CD14-positive monocyte (primary cell): ENCODE results near the gene ADAMTSL1. TPM values are rescaled to one million over a fixed set of nuclear protein-coding genes. Genes with fewer than 3 reads are reported as not detected.

Experiments used
- DNase-seq, 3 donors: peaks; one replicate each; pipeline ENCODE4 v3.0.0-alpha.2; 2011 to 2022
- H2AFZ ChIP-seq: 2 replicates; pipeline ENCODE4 v1.6.0; 2012; ENCODE audit warnings: mild to moderate bottlenecking, low read depth, low read length, inconsistent platforms; ENCODE audit not compliant: insufficient read depth, poor library complexity, severe bottlenecking
- H3K27ac ChIP-seq, 2 donors: 1 replicate in 1 of 2; 2 replicates in 1 of 2; pipeline ENCODE4 v1.5.1; 2012 to 2013; ENCODE audit warnings: low read length in 2 of 2, control low read depth in 1 of 2, inconsistent platforms in 1 of 2, low read depth in 1 of 2, mild to moderate bottlenecking in 1 of 2
- H3K27me3 ChIP-seq, 2 donors: one replicate each; pipeline versions ENCODE4 v1.6.0 to v1.6.1; 2011 to 2013; ENCODE audit warnings: low read length in 2 of 2; ENCODE audit not compliant: control insufficient read depth in 2 of 2, insufficient read depth in 2 of 2
- H3K36me3 ChIP-seq, 2 donors: replicated peaks in 1 of 2; 1 replicate in 1 of 2; 2 replicates in 1 of 2; pipeline versions ENCODE4 v1.5.1 to v1.6.1; 2012 to 2013; ENCODE audit warnings: low read length in 2 of 2, control low read depth in 1 of 2, inconsistent platforms in 1 of 2, mild to moderate bottlenecking in 1 of 2; ENCODE audit not compliant: insufficient read depth in 2 of 2, control insufficient read depth in 1 of 2
- H3K4me1 ChIP-seq, 2 donors: 1 replicate in 1 of 2; 2 replicates in 1 of 2; pipeline versions ENCODE4 v1.5.1 to v1.6.1; 2012 to 2013; ENCODE audit warnings: low read length in 2 of 2, control low read depth in 1 of 2, inconsistent platforms in 1 of 2, mild to moderate bottlenecking in 1 of 2, moderate library complexity in 1 of 2; ENCODE audit not compliant: insufficient read depth in 2 of 2, control insufficient read depth in 1 of 2
- H3K4me2 ChIP-seq: replicated peaks from 2 replicates; pipeline ENCODE3; 2012; ENCODE audit warnings: low read length, moderate library complexity, mild to moderate bottlenecking; ENCODE audit not compliant: poor library complexity, severe bottlenecking; ENCODE audit errors: extremely low read depth
- H3K4me3 ChIP-seq, 3 experiments: fragments of 200-600 bp in 1 of 3; sonication (generic) in 1 of 3; replicated peaks in 1 of 3; 1 replicate in 2 of 3; 2 replicates in 1 of 3; pipeline ENCODE4 v1.5.1; 2011 to 2013; ENCODE audit warnings: low read length in 3 of 3, mild to moderate bottlenecking in 3 of 3, control low read depth in 2 of 3, low read depth in 2 of 3, inconsistent platforms in 1 of 3, moderate library complexity in 1 of 3
- H3K79me2 ChIP-seq: 2 replicates; pipeline ENCODE4 v1.6.0; 2012; ENCODE audit warnings: mild to moderate bottlenecking, control low read depth, inconsistent platforms, low read length, moderate library complexity; ENCODE audit not compliant: insufficient read depth
- H3K9ac ChIP-seq: 2 replicates; pipeline ENCODE4 v1.6.0; 2017; ENCODE audit warnings: low read length, mild to moderate bottlenecking; ENCODE audit not compliant: insufficient read depth, poor library complexity, severe bottlenecking
- H3K9me3 ChIP-seq, 2 donors: replicated peaks in 1 of 2; 1 replicate in 1 of 2; 2 replicates in 1 of 2; pipeline versions ENCODE4 v1.5.1 to v1.6.1; 2012 to 2013; ENCODE audit warnings: low read length in 2 of 2, control low read depth in 1 of 2; ENCODE audit not compliant: control insufficient read depth in 1 of 2, insufficient read depth in 1 of 2
- H4K20me1 ChIP-seq: 2 replicates; pipeline ENCODE4 v1.6.0; 2012; ENCODE audit warnings: mild to moderate bottlenecking, low read length, control low read depth, moderate library complexity; ENCODE audit not compliant: insufficient read depth
- H3K27ac Mint-ChIP-seq, 7 donors: one replicate each; pipeline ENCODE4 v1.8.0; 2020; ENCODE audit warnings: mild to moderate bottlenecking in 7 of 7, mixed read lengths in 7 of 7, moderate library complexity in 6 of 7, inconsistent platforms in 2 of 7
- H3K27me3 Mint-ChIP-seq, 3 donors: one replicate each; pipeline ENCODE4 v1.8.0; 2021 to 2022; ENCODE audit warnings: low read depth in 3 of 3, mild to moderate bottlenecking in 3 of 3, mixed read lengths in 3 of 3, moderate library complexity in 3 of 3, inconsistent platforms in 1 of 3
- H3K36me3 Mint-ChIP-seq, 2 donors: one replicate each; pipeline ENCODE4 v1.8.0; 2020; ENCODE audit warnings: mixed read lengths in 2 of 2, inconsistent platforms in 1 of 2, mild to moderate bottlenecking in 1 of 2
- H3K4me1 Mint-ChIP-seq: one replicate; pipeline ENCODE4 v1.8.0; 2020; ENCODE audit warnings: mild to moderate bottlenecking, mixed read lengths
- H3K4me3 Mint-ChIP-seq, 2 donors: one replicate each; pipeline ENCODE4 v1.8.0; 2020; ENCODE audit warnings: mild to moderate bottlenecking in 2 of 2, mixed read lengths in 2 of 2, moderate library complexity in 1 of 2
- H3K9me3 Mint-ChIP-seq, 7 donors: one replicate each; pipeline ENCODE4 v1.8.0; 2020 to 2022; ENCODE audit warnings: mixed read lengths in 7 of 7, mild to moderate bottlenecking in 6 of 7, moderate library complexity in 6 of 7, inconsistent platforms in 2 of 7
- WGBS: methylation state at CpG from one replicate; pipeline ENCODE4 v1.1.5; 2013; ENCODE audit warnings: missing lambda C conversion rate; ENCODE audit not compliant: insufficient coverage; 5-methylcytosine and 5-hydroxymethylcytosine counted together
- intact Hi-C, 2 donors: fragments of 100-400 bp; cut with micrococcal nuclease; formaldehyde crosslinking; loops; one replicate each; pipeline versions ENCODE4 v1.15.0 to v1.15.1; 2023
- polyA plus RNA-seq, 3 donors: library from polyadenylated mRNA; depleted of rRNA in 1 of 3; unstranded in 2 of 3; stranded (reverse) in 1 of 3; fragments of 300-500 nt in 2 of 3; fragments of >200 nt in 1 of 3; fragmentation: Illumina TruSeq in 2 of 3; gene quantifications; 1 replicate in 2 of 3; 2 replicates in 1 of 3; pipeline ENCODE4 v1.2.3, GENCODE V29; 2012 to 2021
- TF ChIP-seq, protein P1 (sequence below): fragments of 200-600 bp; IDR thresholded peaks from one replicate; pipeline ENCODE4 v1.8.0; 2022; ENCODE audit warnings: antibody characterized with exemption, mild to moderate bottlenecking

The ADAMTSL1 gene
- polyA plus RNA-seq, 3 donors = not detected

DNA sequence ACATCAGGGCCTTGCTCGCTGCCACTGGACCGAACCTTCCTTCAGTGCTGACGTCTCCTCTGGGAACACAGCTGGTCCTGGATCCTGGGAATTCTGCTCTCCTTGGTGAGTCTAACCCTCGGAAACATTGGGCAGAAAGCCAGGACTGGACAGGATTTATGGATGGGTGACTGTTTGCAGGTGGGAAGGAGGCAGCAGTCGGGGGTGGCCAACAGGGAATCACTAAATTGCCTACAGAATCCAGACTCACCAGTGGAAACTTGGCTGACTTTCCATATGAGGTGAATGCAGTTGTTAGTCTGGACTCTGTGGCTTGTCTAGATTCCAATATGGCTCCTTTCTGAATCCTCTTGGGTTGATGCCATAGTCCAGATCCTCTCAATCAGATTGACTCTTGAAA is 355.9 kb downstream of the ADAMTSL1 start:
- intact Hi-C loops = no loop called here
- 87% methylated on average over 5 of the region's 5 CpGs for WGBS

DNA sequence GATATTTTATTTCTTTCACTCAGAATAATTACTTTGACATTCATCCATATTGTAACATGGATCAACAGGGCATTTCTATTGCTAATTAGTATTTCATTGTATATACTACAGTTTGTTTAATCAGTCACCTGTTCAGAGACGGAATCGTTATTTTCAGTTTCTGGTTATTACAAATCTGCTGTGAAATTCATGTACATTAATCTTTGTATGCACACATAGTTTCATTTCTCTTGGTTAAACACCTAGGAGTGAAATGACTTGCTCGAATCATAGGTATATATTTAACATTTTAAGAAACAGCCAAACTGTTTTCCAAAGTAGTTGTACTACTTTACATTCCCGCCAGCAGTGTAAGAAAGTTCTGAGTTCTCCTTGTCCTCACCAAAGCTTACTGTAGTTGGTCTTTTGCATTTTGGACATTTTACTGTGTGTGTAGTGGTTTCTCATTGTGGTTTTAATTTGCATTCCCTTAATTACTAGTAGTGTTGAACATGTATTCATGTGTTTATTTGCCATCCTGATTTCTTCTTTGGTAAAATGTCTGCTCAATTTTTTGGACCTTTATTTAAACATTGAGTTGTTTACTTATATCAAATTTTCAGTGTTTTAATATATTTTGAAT is 360.9 kb downstream of the ADAMTSL1 start:
- Mint-ChIP-seq H3K27me3 (peaks cover 0 to 2% (median 1%) of the 10 kb centered on the region in 3 donors), H3K4me1 (no peaks in the 10 kb centered on the region), H3K27ac (no peak overlapping the region), H3K9me3 (peaks cover 0 to 2% (median 0%) of the 10 kb centered on the region in 7 donors), H3K4me3 (no peak overlapping the region), H3K36me3 (no peaks in the 10 kb centered on the region)
- H3K36me3 ChIP-seq = no peaks in the 10 kb centered on the region
- H4K20me1 ChIP-seq = no peaks in the 10 kb centered on the region
- no peak overlapping the region for H3K27ac ChIP-seq
- H3K4me2 ChIP-seq = no peak overlapping the region
- no peaks in the 10 kb centered on the region for H3K4me1 ChIP-seq
- intact Hi-C loops = no loop called here
- no peaks in the 10 kb centered on the region for H3K27me3 ChIP-seq
- no peak for DNase-seq
- no CpG with 5 or more reads among the region's 4 CpGs for WGBS
- no peaks in the 10 kb centered on the region for H3K9me3 ChIP-seq
- no peak overlapping the region for H2AFZ ChIP-seq
- H3K79me2 ChIP-seq = no peaks in the 10 kb centered on the region
- H3K4me3 ChIP-seq = no peak overlapping the region
- TF ChIP-seq, protein P1, sequence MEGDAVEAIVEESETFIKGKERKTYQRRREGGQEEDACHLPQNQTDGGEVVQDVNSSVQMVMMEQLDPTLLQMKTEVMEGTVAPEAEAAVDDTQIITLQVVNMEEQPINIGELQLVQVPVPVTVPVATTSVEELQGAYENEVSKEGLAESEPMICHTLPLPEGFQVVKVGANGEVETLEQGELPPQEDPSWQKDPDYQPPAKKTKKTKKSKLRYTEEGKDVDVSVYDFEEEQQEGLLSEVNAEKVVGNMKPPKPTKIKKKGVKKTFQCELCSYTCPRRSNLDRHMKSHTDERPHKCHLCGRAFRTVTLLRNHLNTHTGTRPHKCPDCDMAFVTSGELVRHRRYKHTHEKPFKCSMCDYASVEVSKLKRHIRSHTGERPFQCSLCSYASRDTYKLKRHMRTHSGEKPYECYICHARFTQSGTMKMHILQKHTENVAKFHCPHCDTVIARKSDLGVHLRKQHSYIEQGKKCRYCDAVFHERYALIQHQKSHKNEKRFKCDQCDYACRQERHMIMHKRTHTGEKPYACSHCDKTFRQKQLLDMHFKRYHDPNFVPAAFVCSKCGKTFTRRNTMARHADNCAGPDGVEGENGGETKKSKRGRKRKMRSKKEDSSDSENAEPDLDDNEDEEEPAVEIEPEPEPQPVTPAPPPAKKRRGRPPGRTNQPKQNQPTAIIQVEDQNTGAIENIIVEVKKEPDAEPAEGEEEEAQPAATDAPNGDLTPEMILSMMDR = no peak
- no peak overlapping the region for H3K9ac ChIP-seq

More for the DNA sequence above, 355.9 kb downstream of the ADAMTSL1 start:
- no peaks in the 10 kb centered on the region for H3K9me3 ChIP-seq
- TF ChIP-seq, protein P1 = no peak
- no peak overlapping the region for H3K27ac ChIP-seq
- Mint-ChIP-seq H3K27me3 (no peaks in the 10 kb centered on the region), H3K27ac (no peak overlapping the region), H3K4me1 (no peaks in the 10 kb centered on the region), H3K4me3 (no peak overlapping the region), H3K9me3 (peaks cover 0 to 3% (median 0%) of the 10 kb centered on the region in 7 donors), H3K36me3 (no peaks in the 10 kb centered on the region)
- no peaks in the 10 kb centered on the region for H3K36me3 ChIP-seq
- H4K20me1 ChIP-seq = no peaks in the 10 kb centered on the region
- H3K4me1 ChIP-seq = no peaks in the 10 kb centered on the region
- no peak overlapping the region for H3K9ac ChIP-seq
- H3K27me3 ChIP-seq = no peaks in the 10 kb centered on the region
- no peak overlapping the region for H3K4me2 ChIP-seq
- no peak for DNase-seq
- H2AFZ ChIP-seq = no peak overlapping the region
- H3K79me2 ChIP-seq = no peaks in the 10 kb centered on the region
- H3K4me3 ChIP-seq = no peak overlapping the region
